Neural progenitor cell (in vitro differentiated cells): ENCODE results near the gene SLC24A4. TPM values are rescaled to one million over a fixed set of nuclear protein-coding genes. Genes with fewer than 3 reads are reported as not detected.

Experiments used
- DNase-seq: peaks from one replicate; pipeline ENCODE4 v3.0.0-alpha.2; 2016; ENCODE audit warnings: low spot score
- H2AFZ ChIP-seq: fragments of 200-600 bp; sonication (generic); replicated peaks from 2 replicates; pipeline ENCODE4 v1.6.1; 2016; ENCODE audit warnings: antibody characterized with exemption
- H3F3A ChIP-seq: fragments of 200-600 bp; sonication (generic); 2 replicates; pipeline ENCODE4 v1.6.1; 2016; ENCODE audit warnings: antibody characterized with exemption, low read depth
- H3K27ac ChIP-seq: fragments of 200-600 bp; sonication (generic); 2 replicates; pipeline ENCODE4 v1.5.1; 2016; ENCODE audit warnings: mild to moderate bottlenecking
- H3K27me3 ChIP-seq: fragments of 200-600 bp; sonication (generic); 2 replicates; pipeline ENCODE4 v1.6.1; 2016; ENCODE audit warnings: mild to moderate bottlenecking, moderate library complexity
- H3K36me3 ChIP-seq: fragments of 200-600 bp; sonication (generic); 2 replicates; pipeline ENCODE4 v1.5.1; 2016
- H3K4me1 ChIP-seq: fragments of 200-600 bp; sonication (generic); 2 replicates; pipeline ENCODE4 v1.6.1; 2016; ENCODE audit warnings: mixed run types
- H3K4me2 ChIP-seq: fragments of 200-600 bp; sonication (generic); 2 replicates; pipeline ENCODE4 v1.6.1; 2016
- H3K4me3 ChIP-seq: fragments of 200-600 bp; sonication (generic); 2 replicates; pipeline ENCODE4 v1.5.1; 2016
- H3K79me2 ChIP-seq: fragments of 200-600 bp; sonication (generic); 2 replicates; pipeline ENCODE4 v1.6.1; 2016; ENCODE audit warnings: low read depth
- H3K9ac ChIP-seq: fragments of 200-600 bp; sonication (generic); 2 replicates; pipeline ENCODE4 v1.6.1; 2016
- H3K9me3 ChIP-seq: fragments of 200-600 bp; sonication (generic); 2 replicates; pipeline ENCODE4 v1.5.1; 2016; ENCODE audit warnings: low read depth
- H4K20me1 ChIP-seq: fragments of 200-600 bp; sonication (generic); 2 replicates; pipeline ENCODE4 v1.6.1; 2016; ENCODE audit warnings: low read depth
- H3K27ac Mint-ChIP-seq: 3 replicates; pipeline ENCODE4 v1.8.0; 2021; ENCODE audit warnings: mixed read lengths
- H3K27me3 Mint-ChIP-seq: 2 replicates; pipeline ENCODE4 v1.8.0; 2022; ENCODE audit warnings: low read depth, mild to moderate bottlenecking, inconsistent platforms, moderate library complexity, mixed read lengths; ENCODE audit not compliant: insufficient read depth
- H3K36me3 Mint-ChIP-seq: 3 replicates; pipeline ENCODE4 v1.8.0; 2021; ENCODE audit warnings: mixed read lengths
- H3K4me1 Mint-ChIP-seq: 3 replicates; pipeline ENCODE4 v1.8.0; 2021; ENCODE audit warnings: mixed read lengths
- H3K4me3 Mint-ChIP-seq: 3 replicates; pipeline ENCODE4 v1.8.0; 2021; ENCODE audit warnings: mild to moderate bottlenecking, moderate library complexity, mixed read lengths
- H3K9me3 Mint-ChIP-seq: 3 replicates; pipeline ENCODE4 v1.8.0; 2020; ENCODE audit warnings: mixed read lengths
- CTCF ChIP-seq: fragments of 200-600 bp; sonication (generic); IDR thresholded peaks from 2 replicates; pipeline ENCODE4 v1.5.1; 2017; ENCODE audit warnings: antibody characterized with exemption, mild to moderate bottlenecking
- EZH2 ChIP-seq: fragments of 200-600 bp; sonication (generic); IDR thresholded peaks from 2 replicates; pipeline ENCODE4 v1.6.1; 2017; ENCODE audit warnings: antibody characterized with exemption, mild to moderate bottlenecking, moderate library complexity
- EZH2phosphoT487 ChIP-seq: fragments of 200-600 bp; sonication (generic); IDR thresholded peaks from 2 replicates; pipeline ENCODE4 v1.6.1; 2017; ENCODE audit warnings: antibody characterized with exemption
- total RNA-seq: library from RNA; depleted of rRNA; stranded (reverse); fragments of >200 nt; gene quantifications from 2 replicates; pipeline ENCODE4 v1.2.3, GENCODE V29; 2015; ENCODE audit warnings: low replicate concordance

The SLC24A4 gene
- total RNA-seq, 1 donor from 2014 or later: 0.73 TPM

GRCh38 chr14:92397953-92398564 is 75.1 kb downstream of the SLC24A4 start:
- no peak overlapping the region for H3K27ac Mint-ChIP-seq

GRCh38 chr14:92398888-92399636 is 76.1 kb downstream of the SLC24A4 start:
- no peak overlapping the region for H2AFZ ChIP-seq
- H3K27me3 Mint-ChIP-seq: peaks cover 3% of the 10 kb centered on the region
- no peak overlapping the region for H3K9ac ChIP-seq
- H3K79me2 ChIP-seq: no peaks in the 10 kb centered on the region
- H3K4me1 Mint-ChIP-seq: peaks cover 22% of the 10 kb centered on the region
- H3K36me3 Mint-ChIP-seq: peaks cover 2% of the 10 kb centered on the region
- peaks cover 15% of the 10 kb centered on the region for H3K4me1 ChIP-seq
- no peaks in the 10 kb centered on the region for H3K27me3 ChIP-seq
- H3K4me3 Mint-ChIP-seq: no peak overlapping the region
- no peaks in the 10 kb centered on the region for H4K20me1 ChIP-seq
- no peak overlapping the region for H3K27ac Mint-ChIP-seq
- no peak overlapping the region for H3K27ac ChIP-seq
- DNase-seq: peak; percentile 26
- no peak overlapping the region for H3K4me2 ChIP-seq
- H3F3A ChIP-seq: no peaks in the 10 kb centered on the region
- H3K9me3 Mint-ChIP-seq: peaks cover 4% of the 10 kb centered on the region
- no peaks in the 10 kb centered on the region for H3K9me3 ChIP-seq
- no peak overlapping the region for H3K4me3 ChIP-seq
- no peaks in the 10 kb centered on the region for H3K36me3 ChIP-seq
- TF ChIP-seq CTCF (no peak), EZH2 (no peak), EZH2phosphoT487 (no peak)

More at GRCh38 chr14:92397953-92398564, 75.1 kb downstream of the SLC24A4 start:
- Histone ChIP-seq H2AFZ (no peak overlapping the region), H3K4me1 (peaks cover 15% of the 10 kb centered on the region), H3K27me3 (no peaks in the 10 kb centered on the region), H4K20me1 (no peaks in the 10 kb centered on the region), H3K36me3 (no peaks in the 10 kb centered on the region), H3K4me3 (no peak overlapping the region), H3K27ac (no peak overlapping the region), H3F3A (no peaks in the 10 kb centered on the region), H3K4me2 (no peak overlapping the region), H3K9me3 (no peaks in the 10 kb centered on the region), H3K9ac (no peak overlapping the region), H3K79me2 (no peaks in the 10 kb centered on the region)
- no peak for DNase-seq
- Mint-ChIP-seq H3K27me3 (peaks cover 3% of the 10 kb centered on the region), H3K9me3 (peaks cover 4% of the 10 kb centered on the region), H3K36me3 (peaks cover 2% of the 10 kb centered on the region), H3K4me1 (peaks cover 20% of the 10 kb centered on the region), H3K4me3 (no peak overlapping the region)
- TF ChIP-seq EZH2: no peak
- no peak for TF ChIP-seq CTCF
- no peak for TF ChIP-seq EZH2phosphoT487

- Histone ChIP-seq H3K9ac (no peak overlapping the region), H3K4me3 (no peak overlapping the region), H3K27ac (no peak overlapping the region), H3K36me3 (no peaks in the 10 kb centered on the region), H2AFZ (no peak overlapping the region), H3F3A (no peaks in the 10 kb centered on the region), H3K4me1 (peaks cover 15% of the 10 kb centered on the region), H3K4me2 (no peak overlapping the region), H3K9me3 (no peaks in the 10 kb centered on the region), H3K79me2 (no peaks in the 10 kb centered on the region), H3K27me3 (no peaks in the 10 kb centered on the region), H4K20me1 (no peaks in the 10 kb centered on the region)
- Mint-ChIP-seq H3K4me3 (no peak overlapping the region), H3K4me1 (peaks cover 28% of the 10 kb centered on the region), H3K27me3 (peaks cover 5% of the 10 kb centered on the region), H3K36me3 (peaks cover 3% of the 10 kb centered on the region), H3K9me3 (peaks cover 11% of the 10 kb centered on the region), H3K27ac (no peak overlapping the region)
- TF ChIP-seq EZH2phosphoT487: no peak
- no peak for TF ChIP-seq CTCF
- TF ChIP-seq EZH2: no peak
- DNase-seq: no peak
Observed at GRCh38 chr14:92400579-92401444, 77.8 kb downstream of the SLC24A4 start.
